NCI-H2107 treated with DMSO at 0.1 percent for 48 hours (cell line): ENCODE data around the gene IGSF3.
"Not testable (repeated sequence)": the region's sequence is repeated elsewhere in the genome, so short reads cannot be mapped to it uniquely, and the experiment has no call there.

Experiments used
- DNase-seq: peaks from one replicate; lab custom pipeline; 2025; ENCODE audit not compliant: unreplicated experiment; lab: John Stamatoyannopoulos, UW

IGSF3 gene

GRCh38 chr1:116603646-116604045, 63.9 kb downstream of the IGSF3 start:
- DNase-seq, result not testable (repeated sequence)

- DNase-seq, result not testable (repeated sequence)
These were observed 68.2 kb downstream of the IGSF3 start for GRCh38 chr1:116599369-116599768.

- DNase-seq, result not testable (repeated sequence)
These were observed 69.0 kb downstream of the IGSF3 start for GRCh38 chr1:116598420-116599036.

- not testable (repeated sequence) for DNase-seq
These were observed 70.1 kb downstream of the IGSF3 start for GRCh38 chr1:116597388-116597787.

GRCh38 chr1:116596742-116597307, 70.7 kb downstream of the IGSF3 start:
- DNase-seq, result not testable (repeated sequence)

- DNase-seq, result peak; percentile 15
These were observed 71.4 kb downstream of the IGSF3 start for GRCh38 chr1:116595946-116596741.

GRCh38 chr1:116595065-116595840, 72.3 kb downstream of the IGSF3 start:
- DNase-seq, result not testable (repeated sequence)

- DNase-seq, result not testable (repeated sequence)
These were observed 73.6 kb downstream of the IGSF3 start for GRCh38 chr1:116593977-116594376.

- DNase-seq, result not testable (repeated sequence)
These were observed 74.1 kb downstream of the IGSF3 start for GRCh38 chr1:116593401-116593800.

- not testable (repeated sequence) for DNase-seq
These were observed 75.5 kb downstream of the IGSF3 start for GRCh38 chr1:116591951-116592605.

- DNase-seq, result not testable (repeated sequence)
These were observed 76.3 kb downstream of the IGSF3 start for GRCh38 chr1:116591006-116591950.

GRCh38 chr1:116590359-116591005, 77.1 kb downstream of the IGSF3 start:
- DNase-seq, result not testable (repeated sequence)

- not testable (repeated sequence) for DNase-seq
These were observed 78.3 kb downstream of the IGSF3 start for GRCh38 chr1:116589101-116589735.

- no peak for DNase-seq
These were observed 79.9 kb downstream of the IGSF3 start for GRCh38 chr1:116587501-116588227.

- peak; percentile 44 for DNase-seq
These were observed 80.8 kb downstream of the IGSF3 start for GRCh38 chr1:116586741-116587143.

GRCh38 chr1:116585886-116586285, 81.6 kb downstream of the IGSF3 start:
- DNase-seq, result no peak

- DNase-seq, result no peak
These were observed 86.1 kb downstream of the IGSF3 start for GRCh38 chr1:116581323-116581885.
